ENCODE data around the gene MT1A.

DNA sequence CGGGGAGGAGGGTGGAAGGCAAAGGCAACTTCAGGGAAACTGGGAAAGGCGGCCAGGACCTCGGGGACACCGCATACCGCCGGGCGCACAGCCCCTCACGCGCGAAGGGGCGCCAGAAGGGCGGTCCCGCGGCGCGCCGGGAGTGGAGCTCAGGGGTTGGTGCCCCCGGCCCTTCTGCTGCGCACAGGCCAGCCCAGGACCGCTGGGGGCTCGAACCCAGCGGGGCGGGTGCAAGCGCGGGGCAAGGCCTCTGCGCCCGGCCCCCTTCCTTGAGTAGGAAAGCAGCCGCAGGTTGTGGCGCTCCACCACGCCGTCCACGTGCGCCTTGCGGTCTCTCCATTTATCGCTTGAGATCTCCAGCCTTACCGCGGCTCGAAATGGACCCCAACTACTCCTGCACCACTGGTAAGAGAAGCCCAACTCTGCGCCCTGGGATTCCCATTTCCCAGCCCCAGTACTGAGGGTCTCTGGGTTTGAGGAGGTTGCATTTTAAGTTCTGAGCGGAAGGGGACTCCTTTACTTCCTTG lies 3.0 kb upstream of the MT1A start:
- TF ChIP-seq POLR2A (IDR thresholded peaks at IDR 0.05; ENCODE audit: low read length), result no peak
- no peak for TF ChIP-seq GATA1 (IDR thresholded peaks at IDR 0.05; ENCODE audit: low read depth, low read length)

Measured in erythroblast (primary cell).